ENCODE data around the gene GZF1.

Gene GZF1

GRCh38 chr20:23419657-23419994 is 57.6 kb downstream of the GZF1 start:
- H3K9me3 Mint-ChIP-seq: no peaks in the 10 kb centered on the region
- H3K4me3 Mint-ChIP-seq: peak overlapping the region; percentile 87 to 94 (median 91)
- H3K36me3 Mint-ChIP-seq (ENCODE audit: low read depth): no peaks in the 10 kb centered on the region
- no peak for TF ChIP-seq CTCF (IDR thresholded peaks at IDR 0.05; ENCODE audit: unreplicated experiment in 3 of 3)
- no peaks in the 10 kb centered on the region for H3K27me3 Mint-ChIP-seq (ENCODE audit: low read depth)
- peaks cover 43% of the 10 kb centered on the region for H3K4me1 Mint-ChIP-seq
- H3K27ac Mint-ChIP-seq: peak overlapping the region; percentile 72 to 90 (median 73)

- H3K36me3 Mint-ChIP-seq (ENCODE audit: low read depth): no peaks in the 10 kb centered on the region
- peak overlapping the region; percentile 72 to 90 (median 73) for H3K27ac Mint-ChIP-seq
- TF ChIP-seq CTCF (IDR thresholded peaks at IDR 0.05; ENCODE audit: unreplicated experiment in 3 of 3): no peak
- H3K4me1 Mint-ChIP-seq: peaks cover 46% of the 10 kb centered on the region
- no peaks in the 10 kb centered on the region for H3K27me3 Mint-ChIP-seq (ENCODE audit: low read depth)
- no peaks in the 10 kb centered on the region for H3K9me3 Mint-ChIP-seq
- peak overlapping the region; percentile 87 to 94 (median 91) for H3K4me3 Mint-ChIP-seq
Measured at GRCh38 chr20:23419995-23420901, 58.3 kb downstream of the GZF1 start.

GRCh38 chr20:23420943-23421931 is 59.3 kb downstream of the GZF1 start, which contains the start of gene NAPB:
Gene NAPB (minus strand): TSS chr20:23421488. CDS start chr20:23421402, 86 bp downstream.
- TF ChIP-seq CTCF (IDR thresholded peaks at IDR 0.05; ENCODE audit: unreplicated experiment in 3 of 3): peak; percentile 47 to 57 (median 54)
- no peaks in the 10 kb centered on the region for H3K36me3 Mint-ChIP-seq (ENCODE audit: low read depth)
- no peaks in the 10 kb centered on the region for H3K9me3 Mint-ChIP-seq
- peaks cover 46% of the 10 kb centered on the region for H3K4me1 Mint-ChIP-seq
- no peaks in the 10 kb centered on the region for H3K27me3 Mint-ChIP-seq (ENCODE audit: low read depth)
- H3K4me3 Mint-ChIP-seq: peak within 1 kb of the TSS; percentile 87 to 94 (median 91)
- H3K27ac Mint-ChIP-seq: peak within 1 kb of the TSS; percentile 61 to 73 (median 67)

Data from nephron (organoid).